Liver (tissue), 5 donors: ENCODE measurements around the gene SIGLEC10. TPM values are rescaled to one million over a fixed set of nuclear protein-coding genes. Genes with fewer than 3 reads are reported as not detected.

ENCODE experiments used
- polyA plus RNA-seq, 2 donors: library from polyadenylated mRNA; stranded (reverse) in 1 of 2; unstranded in 1 of 2; fragments of 200-250 nt in 1 of 2; fragments of >200 nt in 1 of 2; fragmentation: Nextera tagmentation in 1 of 2; extraction: Ambion mirVana in 1 of 2; gene quantifications; one replicate each; pipeline versions ENCODE4 v1.2.1 to v1.2.3, GENCODE V29; 2013 to 2015
- small RNA-seq: library from RNA; depleted of rRNA; stranded (forward); fragments of <200 nt; gene quantifications from one replicate; pipeline ENCODE3, GENCODE V24; 2014
- total RNA-seq, 2 donors: library from RNA; depleted of rRNA; stranded (reverse); fragments of >200 nt; gene quantifications; one replicate each; pipeline ENCODE4 v1.2.3, GENCODE V29; 2014
- donor health status: healthy.
- donor health status: healthy.
- donor health status: healthy.

The SIGLEC10 gene
- total and polyA plus RNA-seq, 4 donors, result 1.7 to 8.4 (median 6.5) TPM

Small RNA genes within 50 kb of the gene (small RNA-seq; reads per million reads assigned to genes)
- gene AC020914.5, result not detected

Other genes starting within 250 kb of the SIGLEC10 start
- 1 to 10 TPM; 2.8 to 4.8 TPM for gene CD33, start 192.6 kb downstream of the SIGLEC10 start, total RNA-seq
- 1 to 10 TPM; 1.3 to 5.1 TPM for gene CD33, start 192.6 kb downstream of the SIGLEC10 start, polyA plus RNA-seq
- under 1 TPM in 1 of 2 donors, not detected in 1; 0.05 TPM for gene SIGLECL1, start 166.6 kb downstream of the SIGLEC10 start, total RNA-seq
- not detected for gene SIGLECL1, start 166.6 kb downstream of the SIGLEC10 start, polyA plus RNA-seq
- under 1 TPM in 1 of 2 donors, not detected in 1; 0.25 TPM for gene IGLON5, start 106.0 kb downstream of the SIGLEC10 start, total RNA-seq
- gene IGLON5, start 106.0 kb downstream of the SIGLEC10 start, polyA plus RNA-seq, result under 1 TPM; 0.25 to 0.46 TPM
- under 1 TPM; 0.75 to 0.92 TPM for gene VSIG10L, start 75.5 kb downstream of the SIGLEC10 start, total RNA-seq
- gene VSIG10L, start 75.5 kb downstream of the SIGLEC10 start, polyA plus RNA-seq, result 1 to 10 TPM in 1 of 2 donors, under 1 TPM in 1; 0.60 to 1.8 TPM
- gene ETFB, start 51.3 kb downstream of the SIGLEC10 start, total RNA-seq, result 100 to 1,000 TPM; 129 to 324 TPM
- gene ETFB, start 51.3 kb downstream of the SIGLEC10 start, polyA plus RNA-seq, result 100 to 1,000 TPM; 610 to 713 TPM
- gene CLDND2, start 48.6 kb downstream of the SIGLEC10 start, total RNA-seq, result not detected
- 1 to 10 TPM in 1 of 2 donors, under 1 TPM in 1; 0.22 to 3.0 TPM for gene CLDND2, start 48.6 kb downstream of the SIGLEC10 start, polyA plus RNA-seq
- gene NKG7, start 45.0 kb downstream of the SIGLEC10 start, total RNA-seq, result 10 to 100 TPM in 1 of 2 donors, 1 to 10 TPM in 1; 2.0 to 13.6 TPM
- 1 to 10 TPM; 5.3 to 6.2 TPM for gene NKG7, start 45.0 kb downstream of the SIGLEC10 start, polyA plus RNA-seq
- not detected for gene LIM2, start 29.7 kb downstream of the SIGLEC10 start, total RNA-seq
- gene LIM2, start 29.7 kb downstream of the SIGLEC10 start, polyA plus RNA-seq, result not detected
- gene C19orf84, start 27.1 kb downstream of the SIGLEC10 start, total RNA-seq, result under 1 TPM in 1 of 2 donors, not detected in 1; 0.08 TPM
- not detected for gene C19orf84, start 27.1 kb downstream of the SIGLEC10 start, polyA plus RNA-seq
- 1 to 10 TPM in 1 of 2 donors, under 1 TPM in 1; 0.09 to 2.3 TPM for gene SIGLEC8, start 40.8 kb upstream of the SIGLEC10 start, total RNA-seq
- gene SIGLEC8, start 40.8 kb upstream of the SIGLEC10 start, polyA plus RNA-seq, result under 1 TPM; 0.24 to 0.81 TPM
- gene CEACAM18, start 60.9 kb upstream of the SIGLEC10 start, total RNA-seq, result not detected
- gene CEACAM18, start 60.9 kb upstream of the SIGLEC10 start, polyA plus RNA-seq, result not detected
- 1 to 10 TPM in 1 of 2 donors, under 1 TPM in 1; 0.84 to 5.0 TPM for gene SIGLEC12, start 84.2 kb upstream of the SIGLEC10 start, total RNA-seq
- gene SIGLEC12, start 84.2 kb upstream of the SIGLEC10 start, polyA plus RNA-seq, result under 1 TPM; 0.05 to 0.21 TPM
- gene SIGLEC6, start 114.0 kb upstream of the SIGLEC10 start, total RNA-seq, result under 1 TPM; 0.08 to 0.47 TPM
- gene SIGLEC6, start 114.0 kb upstream of the SIGLEC10 start, polyA plus RNA-seq, result under 1 TPM in 1 of 2 donors, not detected in 1; 0.08 TPM
- gene ZNF175, start 153.6 kb upstream of the SIGLEC10 start, total RNA-seq, result 1 to 10 TPM; 3.9 to 5.3 TPM
- 1 to 10 TPM in 1 of 2 donors, under 1 TPM in 1; 0.60 to 1.1 TPM for gene ZNF175, start 153.6 kb upstream of the SIGLEC10 start, polyA plus RNA-seq
- under 1 TPM in 1 of 2 donors, not detected in 1; 0.70 TPM for gene SIGLEC5, start 212.8 kb upstream of the SIGLEC10 start, total RNA-seq
- under 1 TPM in 1 of 2 donors, not detected in 1; 0.42 TPM for gene SIGLEC5, start 212.8 kb upstream of the SIGLEC10 start, polyA plus RNA-seq
- gene SIGLEC14, start 229.2 kb upstream of the SIGLEC10 start, total RNA-seq, result 1 to 10 TPM; 1.7 to 6.9 TPM
- 1 to 10 TPM in 1 of 2 donors, not detected in 1; 3.2 TPM for gene SIGLEC14, start 229.2 kb upstream of the SIGLEC10 start, polyA plus RNA-seq